K562 (cell line): Measurements from ENCODE around the gene TCEAL9. TPM values are rescaled to one million over a fixed set of nuclear protein-coding genes. Genes with fewer than 3 reads are reported as not detected.

Experiments
- ATAC-seq: fragments of 200-7000 bp; cut with Tn5 transposase; 3 replicates; pipeline ENCODE4 v1.9.1; 2020; ENCODE audit warnings: moderate library complexity
- BruUV-seq: library from RNA; stranded (reverse); fragments of 400-500 nt; replicated peaks from 2 replicates; lab custom pipeline; 2021; lab: Mats Ljungman, UMichigan
- CTCF ChIA-PET: fragments of 300-600 bp; formaldehyde crosslinking; extraction: SDS; loops from one replicate; lab custom pipeline; 2021; ENCODE audit warnings: low intra/inter-chr PET ratio; lab: Yijun Ruan, JAX
- POLR2A ChIA-PET: fragments of 300-600, 350-650 bp; sonication (Branson Sonifier 250); formaldehyde crosslinking; extraction: SDS; loops from one replicate; lab custom pipeline; 2021; ENCODE audit warnings: antibody characterized with exemption, inconsistent platforms; lab: Yijun Ruan, JAX
- DNase-seq, 4 experiments: peaks; one replicate each; pipeline versions ENCODE4 v3.0.0 to v3.0.0-alpha.2; 2011 to 2018; ENCODE audit warnings: low spot score in 3 of 4, mixed read lengths in 3 of 4; ENCODE audit errors: extremely low read depth in 1 of 4
- FAIRE-seq: peaks from 2 replicates; lab custom pipeline; 2011; peaks lifted over from hg19 to GRCh38; lab: Jason Lieb, UNC
- H2AFZ ChIP-seq: 2 replicates; pipeline ENCODE4 v1.6.0; 2011; ENCODE audit warnings: low read depth, low read length, control low read depth, inconsistent platforms
- H3K27ac ChIP-seq: fragments of 200-600 bp; 3 replicates; pipeline ENCODE4 v1.8.0; 2011; ENCODE audit warnings: low read depth, mild to moderate bottlenecking, control low read depth, inconsistent platforms, low read length, moderate library complexity, mixed read lengths; ENCODE audit errors: extremely low read depth
- H3K27me3 ChIP-seq, 2 experiments: fragments of 300-600 bp in 1 of 2; 2 replicates in 1 of 2; 3 replicates in 1 of 2; pipeline versions ENCODE4 v1.6.0 to v1.8.0; 2011; ENCODE audit warnings: inconsistent platforms in 2 of 2, low read length in 2 of 2, mild to moderate bottlenecking in 1 of 2, mixed read lengths in 1 of 2, moderate library complexity in 1 of 2; ENCODE audit not compliant: control insufficient read depth in 2 of 2, insufficient read depth in 2 of 2
- H3K36me3 ChIP-seq: fragments of 300-600 bp; 3 replicates; pipeline ENCODE4 v1.8.0; 2011; ENCODE audit warnings: mild to moderate bottlenecking, low read length, inconsistent platforms; ENCODE audit not compliant: control insufficient read depth, insufficient read depth
- H3K4me1 ChIP-seq, 2 experiments: fragments of 200-600 bp in 1 of 2; replicated peaks in 1 of 2; 2 replicates in 1 of 2; 3 replicates in 1 of 2; pipeline versions ENCODE4 v1.5.1 to v1.8.0; 2011; ENCODE audit warnings: inconsistent platforms in 2 of 2, low read length in 2 of 2, mild to moderate bottlenecking in 1 of 2, mixed read lengths in 1 of 2, moderate library complexity in 1 of 2; ENCODE audit not compliant: control insufficient read depth in 2 of 2, insufficient read depth in 2 of 2
- H3K4me2 ChIP-seq: 2 replicates; pipeline ENCODE4 v1.6.1; 2011; ENCODE audit warnings: low read length, control low read depth, inconsistent platforms, mixed read lengths; ENCODE audit not compliant: insufficient read depth
- H3K4me3 ChIP-seq: fragments of 200-600 bp; sonication (generic), shearing (Covaris generic); 2 replicates; pipeline ENCODE4 v1.5.1; 2016; ENCODE audit warnings: control low read depth, inconsistent platforms
- H3K79me2 ChIP-seq: fragments of 200-600 bp; 3 replicates; pipeline ENCODE4 v1.8.0; 2011; ENCODE audit warnings: low read length, inconsistent platforms; ENCODE audit not compliant: control insufficient read depth, insufficient read depth
- H3K9ac ChIP-seq, 2 experiments: 2 replicates each; pipeline versions ENCODE4 v1.6.0 to v1.6.1; 2011; ENCODE audit warnings: low read depth in 2 of 2, low read length in 2 of 2, control low read depth in 1 of 2, inconsistent platforms in 1 of 2, mild to moderate bottlenecking in 1 of 2, mixed read lengths in 1 of 2; ENCODE audit not compliant: insufficient read depth in 1 of 2
- H3K9me1 ChIP-seq: one replicate; pipeline ENCODE4 v1.6.0; 2011; ENCODE audit warnings: inconsistent platforms, mild to moderate bottlenecking, low read length, moderate library complexity; ENCODE audit not compliant: control insufficient read depth, insufficient read depth
- H3K9me3 ChIP-seq: replicated peaks from 2 replicates; pipeline ENCODE4 v1.5.1; 2011; ENCODE audit warnings: low read depth, low read length, inconsistent platforms; ENCODE audit not compliant: control insufficient read depth, insufficient read depth
- H4K20me1 ChIP-seq: replicated peaks from 2 replicates; pipeline ENCODE4 v1.6.1; 2011; ENCODE audit warnings: low read length, inconsistent platforms, mixed read lengths; ENCODE audit not compliant: control insufficient read depth, insufficient read depth
- CBFA2T2 ChIP-seq: fragments of 450-650 bp; conservative IDR thresholded peaks from 2 replicates; pipeline ENCODE4 v1.6.1; 2017; ENCODE audit warnings: mild to moderate bottlenecking
- CBFA2T3 ChIP-seq: fragments of 450-650 bp; IDR thresholded peaks from 2 replicates; pipeline ENCODE4 v1.6.1; 2017
- RBM25 ChIP-seq: fragments of 200-400 bp; formaldehyde crosslinking; IDR thresholded peaks from 2 replicates; pipeline ENCODE4 v1.6.1; 2018; ENCODE audit warnings: low read length, low read depth, moderate library complexity; ENCODE audit not compliant: severe bottlenecking
- TCF3 ChIP-seq: sonication (generic); formaldehyde crosslinking; IDR thresholded peaks from 2 replicates; pipeline ENCODE4 v1.4.0; 2020; ENCODE audit warnings: mild to moderate bottlenecking, missing genetic modification reagents
- TEAD4 ChIP-seq, 2 experiments: sonication (generic) in 1 of 2; formaldehyde crosslinking in 1 of 2; IDR thresholded peaks; 2 replicates each; pipeline versions ENCODE4 v1.6.1 to v1.8.0; 2012 to 2022; ENCODE audit warnings: borderline replicate concordance in 1 of 2, inconsistent platforms in 1 of 2, low read length in 1 of 2, mild to moderate bottlenecking in 1 of 2, missing genetic modification reagents in 1 of 2
- ZBTB9 ChIP-seq: fragments of 450-650 bp; formaldehyde crosslinking; IDR thresholded peaks from 2 replicates; pipeline ENCODE4 v1.4.0; 2020; ENCODE audit warnings: mild to moderate bottlenecking, moderate library complexity
- ZEB2 ChIP-seq: fragments of 450-650 bp; IDR thresholded peaks from 2 replicates; pipeline ENCODE4 v1.6.1; 2016
- WGBS: fragments of 100-300 bp; shearing (Covaris generic); methylation state at CpG from one replicate; pipeline ENCODE4 v1.1.6; 2016; ENCODE audit warnings: low coverage, mixed read lengths; ENCODE audit not compliant: insufficient coverage; ENCODE audit errors: missing lambda C conversion rate; 5-methylcytosine and 5-hydroxymethylcytosine counted together
- in situ Hi-C: fragments of 300-500 bp; cut with MboI; formaldehyde crosslinking; loops from 4 replicates; pipeline ENCODE4 v1.15.0; 2018; ENCODE audit warnings: inconsistent platforms, mixed read lengths
- intact Hi-C: fragments of 100-400 bp; cut with micrococcal nuclease; formaldehyde crosslinking; loops from 2 replicates; pipeline ENCODE4 v1.14.2; 2022
- polyA plus RNA-seq, 8 experiments: library from polyadenylated mRNA; depleted of rRNA in 4 of 8; stranded (reverse) in 5 of 8; unstranded in 3 of 8; fragments of >200 nt; fragmentation: Nextera tagmentation in 2 of 8; fragmentation: Illumina TruSeq in 1 of 8; extraction: Ambion mirVana in 2 of 8; extraction: Trizol in 1 of 8; gene quantifications; 2 replicates each; pipeline versions ENCODE4 v1.2.1 to v1.2.3, GENCODE V29; 2011 to 2014; ENCODE audit warnings: inconsistent platforms in 1 of 8, missing spikeins in 1 of 8
- total RNA-seq, 7 experiments: library from RNA; depleted of rRNA in 6 of 7; stranded (reverse); fragments of >200 nt in 6 of 7; fragmentation: Illumina TruSeq in 2 of 7; extraction: Trizol in 2 of 7; gene quantifications; 2 replicates each; pipeline versions ENCODE4 v1.2.1 to v1.2.3, GENCODE V29; 2011 to 2021; ENCODE audit warnings: low replicate concordance in 1 of 7
- TF ChIP-seq, protein P1 (sequence below): fragments of 450-650 bp; IDR thresholded peaks from 2 replicates; pipeline ENCODE4 v1.6.1; 2014; ENCODE audit warnings: low read depth, mild to moderate bottlenecking, moderate library complexity, borderline replicate concordance

TCEAL9 gene
- total and polyA plus RNA-seq, 9 of the 15 experiments (the other 6 are each of a cell fraction or from before 2014, with no cell fraction given): 16.2 to 106 (median 69.6) TPM

DNA sequence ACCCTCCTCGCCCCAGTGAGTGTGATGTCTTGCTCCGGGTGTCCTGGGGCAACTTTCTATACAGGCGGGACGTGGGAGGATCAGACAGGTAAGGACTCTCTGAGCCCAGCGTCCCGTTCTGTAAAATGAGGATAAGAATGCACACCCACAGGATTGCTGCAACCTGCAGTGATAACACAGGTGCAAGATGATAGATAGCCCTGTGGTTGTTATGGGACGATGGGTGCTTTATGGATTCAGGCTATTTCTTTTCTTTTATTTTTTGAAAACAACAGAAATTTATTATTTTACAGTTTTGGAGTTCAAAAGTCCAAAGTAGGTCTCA lies 48.7 kb downstream of the TCEAL9 start:
- peak overlapping the region; percentile 86 for H3K4me2 ChIP-seq
- WGBS: 0% methylated on average over 3 of the region's 7 CpGs
- no peaks in the 10 kb centered on the region for H3K79me2 ChIP-seq
- no peaks in the 10 kb centered on the region for H3K27me3 ChIP-seq
- intact Hi-C loops (no loop called here), in situ Hi-C loops (no loop called here)
- peaks cover 0 to 4% of the 10 kb centered on the region in 2 experiments; a peak in 3 of 5 replicates for H3K4me1 ChIP-seq
- TF ChIP-seq CBFA2T2 (0 out of 2 replicates have a peak, but pooled peaks have one; percentile 20), TEAD4 (IDR thresholded peaks at IDR 0.05; ENCODE audit: low read length) (0 out of 2 replicates have a peak, but pooled peaks have one; percentile 32), TEAD4 (CRISPR knock-in tag; IDR thresholded peaks at IDR 0.05; ENCODE audit: borderline replicate concordance) (no peak), ZEB2 (0 out of 2 replicates have a peak, but pooled peaks have one; percentile 24), TCF3 (CRISPR knock-in tag) (peak; percentile 22; the same call in 1 of the 2 replicates), ZBTB9 (CRISPR knock-in tag) (no peak), RBM25 (no peak), CBFA2T3 (peak; percentile 37)
- TF ChIP-seq, protein P1, sequence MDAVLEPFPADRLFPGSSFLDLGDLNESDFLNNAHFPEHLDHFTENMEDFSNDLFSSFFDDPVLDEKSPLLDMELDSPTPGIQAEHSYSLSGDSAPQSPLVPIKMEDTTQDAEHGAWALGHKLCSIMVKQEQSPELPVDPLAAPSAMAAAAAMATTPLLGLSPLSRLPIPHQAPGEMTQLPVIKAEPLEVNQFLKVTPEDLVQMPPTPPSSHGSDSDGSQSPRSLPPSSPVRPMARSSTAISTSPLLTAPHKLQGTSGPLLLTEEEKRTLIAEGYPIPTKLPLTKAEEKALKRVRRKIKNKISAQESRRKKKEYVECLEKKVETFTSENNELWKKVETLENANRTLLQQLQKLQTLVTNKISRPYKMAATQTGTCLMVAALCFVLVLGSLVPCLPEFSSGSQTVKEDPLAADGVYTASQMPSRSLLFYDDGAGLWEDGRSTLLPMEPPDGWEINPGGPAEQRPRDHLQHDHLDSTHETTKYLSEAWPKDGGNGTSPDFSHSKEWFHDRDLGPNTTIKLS: peak; percentile 10; the same call in 1 of the 2 replicates
- no peaks in the 10 kb centered on the region for H3K9me1 ChIP-seq
- CTCF ChIA-PET: no interaction called here
- no peak for FAIRE-seq
- no peaks in the 10 kb centered on the region for H3K9me3 ChIP-seq
- BruUV-seq: TSS peak; percentile 91
- peak overlapping the region; percentile 85 for H2AFZ ChIP-seq
- peak overlapping the region; percentile 51 for H3K4me3 ChIP-seq
- H3K36me3 ChIP-seq: no peaks in the 10 kb centered on the region
- peak in 3 of 4 experiments; percentile 9 to 17 (median 16) for DNase-seq
- no peaks in the 10 kb centered on the region for H4K20me1 ChIP-seq
- peak; percentile 48 for ATAC-seq
- POLR2A ChIA-PET: no interaction called here
- peak overlapping the region in 1 of 2 experiments; percentile 18; a peak in 2 of 4 replicates for H3K9ac ChIP-seq
- peak overlapping the region; percentile 44; the same call in 2 of the 3 replicates for H3K27ac ChIP-seq
